Left lobe of liver (tissue), 2 donors: ENCODE measurements around the gene SLC7A9. TPM values are rescaled to one million over a fixed set of nuclear protein-coding genes. Genes with fewer than 3 reads are reported as not detected.
A peak's percentile ranks its signal among the peaks of the same experiment; 100 is the strongest.
"Not testable (repeated sequence)": the region's sequence is repeated elsewhere in the genome, so short reads cannot be mapped to it uniquely, and the experiment has no call there.

Experiments
- ATAC-seq: fragments of 200-7000 bp; cut with Tn5 transposase; one replicate; pipeline ENCODE4 v1.9.1; 2020; ENCODE audit warnings: mild to moderate bottlenecking, moderate library complexity
- DNase-seq: peaks from one replicate; pipeline ENCODE4 v3.0.0-alpha.2; 2020; ENCODE audit warnings: low spot score
- total RNA-seq: library from RNA; stranded (reverse); gene quantifications from one replicate; pipeline ENCODE4 v1.2.1, GENCODE V29; 2021
- donor health status: DM: no; HTN: no; CAD: no; lungs with moderate emphysema.
- donor health status: DM: no; HTN: yes; CAD: no.

The SLC7A9 gene
- total RNA-seq, 1 donor from 2014 or later: 11.4 TPM

DNA sequence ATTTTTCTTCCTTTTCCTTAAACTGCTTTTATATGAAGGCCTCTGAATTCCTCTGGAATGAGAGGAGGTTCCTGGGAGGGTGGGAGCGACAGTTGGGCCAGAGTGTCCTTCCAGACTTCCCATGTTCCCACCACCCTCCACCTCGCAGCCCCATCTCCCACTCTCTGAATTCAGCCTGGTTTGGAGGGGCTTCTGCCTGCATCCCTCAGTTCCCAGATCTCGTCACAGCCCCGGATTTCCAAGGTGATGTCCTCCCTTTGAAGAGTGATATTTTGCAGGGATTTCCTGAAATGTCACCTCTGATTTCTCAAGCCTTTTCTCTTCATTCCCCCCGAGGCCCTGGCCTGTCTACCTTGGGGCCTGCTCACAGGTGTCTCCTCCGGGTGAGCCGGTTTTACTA, 16.7 kb upstream of the SLC7A9 start:
- ATAC-seq (no peak), DNase-seq (peak; percentile 28)

DNA sequence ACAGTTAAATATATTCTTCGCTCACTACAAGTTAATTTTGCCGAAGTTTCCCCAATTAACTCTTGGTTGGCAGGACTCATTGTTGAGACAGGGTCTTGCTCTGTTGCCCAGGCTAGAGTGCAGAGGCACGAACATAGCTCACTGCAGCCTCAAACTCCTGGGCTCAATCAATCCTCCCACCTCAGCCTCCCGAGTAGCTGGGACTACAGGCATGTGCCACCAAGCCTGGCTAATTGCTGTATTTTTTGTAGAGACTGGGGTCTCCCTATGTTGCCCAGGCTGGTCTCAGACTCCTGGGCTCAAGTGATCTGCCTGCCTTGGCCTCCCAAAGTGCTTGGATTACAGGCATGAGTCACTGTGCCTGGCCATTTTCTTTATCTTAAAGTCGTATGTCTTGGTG, 15.7 kb upstream of the SLC7A9 start:
- not testable (repeated sequence) for ATAC-seq

DNA sequence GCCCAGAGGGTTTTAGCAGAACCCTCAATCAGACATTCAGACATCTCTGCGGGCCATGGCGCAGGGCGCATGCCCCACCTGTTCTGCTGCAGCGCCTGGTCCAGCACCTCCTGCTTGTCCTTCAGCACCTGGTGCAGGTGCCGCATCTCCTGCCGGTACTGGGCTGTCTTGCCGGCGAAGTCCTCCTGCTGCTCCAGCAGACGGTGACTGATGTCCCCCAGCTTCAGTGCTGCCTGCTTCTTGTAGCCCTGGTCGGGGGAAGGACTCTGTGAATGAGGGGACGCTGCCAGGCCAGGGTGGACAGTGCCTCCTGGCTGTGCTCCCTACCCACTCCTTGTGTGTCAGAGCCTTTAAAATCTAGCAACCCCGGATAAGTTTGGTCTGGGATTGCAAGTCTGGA, 12.2 kb upstream of the SLC7A9 start:
- peak; percentile 34 for DNase-seq

More for the DNA sequence above, 15.7 kb upstream of the SLC7A9 start:
- peak; percentile 19 for DNase-seq

DNA sequence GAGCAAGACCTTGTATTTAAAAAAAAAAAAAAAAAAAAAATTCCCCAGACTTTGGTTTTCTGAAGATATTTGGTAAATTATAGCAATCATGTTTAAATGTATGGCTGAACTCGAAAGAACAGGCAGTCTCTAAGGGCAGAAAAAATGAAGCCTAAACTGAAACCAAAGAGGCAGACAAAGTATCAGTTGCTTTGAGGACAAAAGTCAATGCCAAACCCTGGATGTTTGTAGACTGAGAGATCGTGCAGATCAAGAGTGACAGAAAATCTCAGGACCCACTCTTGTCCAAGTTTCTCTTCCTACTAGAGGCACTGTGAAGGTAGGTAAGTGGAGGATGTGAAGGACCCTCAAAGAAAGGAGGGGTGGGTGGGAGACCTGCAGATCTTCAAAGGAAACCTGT, 11.1 kb upstream of the SLC7A9 start:
- DNase-seq (no peak), ATAC-seq (peak; percentile 71)

More for the DNA sequence above, 12.2 kb upstream of the SLC7A9 start:
- no peak for ATAC-seq

DNA sequence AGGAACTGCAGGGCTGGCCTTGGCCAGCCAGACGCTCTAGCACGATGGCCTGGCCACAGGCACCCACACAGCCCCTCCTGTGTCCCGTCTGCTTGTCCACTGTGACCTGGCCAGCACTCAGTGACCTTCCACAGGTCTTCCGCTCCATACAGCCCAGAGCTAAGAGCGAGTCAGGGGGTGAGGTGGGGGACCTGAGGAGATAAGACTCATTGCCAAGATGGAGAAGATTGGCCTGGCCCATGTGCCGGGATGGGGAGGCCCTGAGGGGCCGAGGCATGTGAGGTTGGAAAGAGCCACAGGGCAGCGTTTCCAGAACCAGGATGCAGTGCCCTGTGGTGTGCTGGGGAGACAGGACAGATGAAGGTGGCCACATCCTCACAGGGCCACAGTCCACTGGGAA, 10.2 kb upstream of the SLC7A9 start:
- no peak for ATAC-seq
- peak; percentile 35 for DNase-seq

DNA sequence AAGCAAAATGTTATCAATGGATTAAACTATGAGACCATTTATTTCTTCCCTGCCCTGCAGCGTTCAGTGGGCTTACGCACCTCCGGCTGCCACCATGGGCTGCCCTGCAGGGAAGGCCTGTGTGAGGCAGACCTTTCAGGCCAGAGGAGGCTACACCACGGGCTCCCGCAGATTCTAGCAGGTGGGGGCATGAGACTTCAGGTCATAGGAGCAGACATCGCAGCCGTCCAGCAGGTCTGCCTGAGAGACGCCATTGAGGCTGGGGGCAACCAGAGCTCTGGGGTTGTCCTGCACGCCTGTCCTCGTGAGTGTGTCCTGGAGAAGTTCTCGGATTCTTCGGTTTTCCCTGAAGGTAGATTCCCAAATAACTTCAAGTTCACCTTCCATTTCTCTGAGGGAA, 9.4 kb upstream of the SLC7A9 start:
- DNase-seq (peak; percentile 31), ATAC-seq (no peak)

DNA sequence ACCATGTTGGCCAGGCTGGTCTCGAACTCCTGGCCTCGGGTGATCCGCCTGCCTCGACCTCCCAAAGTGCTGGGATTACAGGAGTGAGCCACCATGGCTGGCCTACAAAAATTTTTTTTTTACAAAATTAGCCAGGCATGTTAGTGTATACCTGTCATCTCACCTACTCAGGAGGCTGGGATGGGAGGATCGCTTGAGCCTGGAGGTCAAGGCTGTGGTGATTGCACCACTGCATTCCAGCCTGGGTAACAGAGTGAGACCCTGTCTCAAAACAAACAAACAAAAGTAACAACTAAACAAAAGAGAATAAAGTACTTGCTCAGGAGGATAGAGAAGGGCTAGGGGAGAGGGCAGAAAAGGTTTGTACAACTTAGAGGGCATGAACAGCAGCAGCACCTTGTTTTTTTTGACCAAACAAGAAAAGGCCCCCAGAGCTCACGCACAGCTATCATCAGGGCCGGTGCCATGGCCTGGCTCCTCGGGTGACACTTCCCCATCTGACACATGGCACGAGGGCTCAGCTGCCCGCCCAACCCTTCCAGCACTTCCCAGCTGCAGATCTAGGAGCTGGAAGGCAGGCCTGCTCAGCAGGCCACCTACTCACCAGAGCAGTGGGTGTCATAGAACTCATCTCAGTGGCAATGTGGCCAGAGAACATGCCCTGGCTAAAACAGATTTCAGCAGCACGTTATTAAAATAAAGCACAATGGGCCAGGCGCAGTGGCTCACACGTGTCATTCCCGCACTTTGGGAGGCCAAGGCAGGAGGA, 8.6 kb upstream of the SLC7A9 start:
- DNase-seq (peak; percentile 21), ATAC-seq (no peak)

DNA sequence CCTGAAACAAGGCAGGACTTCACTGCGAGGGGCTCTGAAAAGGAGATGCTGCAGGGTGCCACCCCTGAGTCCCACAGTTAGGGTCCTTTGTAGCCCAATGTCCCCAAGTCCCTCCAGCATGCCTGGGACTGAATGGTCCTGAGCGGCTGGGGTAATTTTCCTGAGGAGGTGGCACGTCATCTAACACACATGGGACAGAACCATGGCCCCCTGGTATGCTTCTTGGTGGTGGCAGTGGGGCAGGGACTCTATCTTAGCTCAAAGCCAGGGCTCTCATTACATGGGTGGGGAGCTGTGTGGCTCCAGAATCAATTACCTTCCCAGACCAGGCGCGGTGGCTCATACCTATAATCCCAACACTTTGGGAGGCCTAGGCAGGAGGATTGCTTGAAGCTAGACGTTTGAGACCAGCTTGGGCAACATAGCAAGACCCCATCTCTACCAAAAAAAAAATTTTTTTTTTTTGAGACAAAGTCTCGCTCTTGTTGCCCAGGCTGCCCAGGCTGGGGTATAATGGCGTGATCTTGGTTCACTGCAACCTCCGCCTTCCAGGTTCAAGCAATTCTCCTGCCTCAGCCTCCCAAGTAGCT, 7.9 kb upstream of the SLC7A9 start:
- DNase-seq (peak; percentile 12), ATAC-seq (no peak)

DNA sequence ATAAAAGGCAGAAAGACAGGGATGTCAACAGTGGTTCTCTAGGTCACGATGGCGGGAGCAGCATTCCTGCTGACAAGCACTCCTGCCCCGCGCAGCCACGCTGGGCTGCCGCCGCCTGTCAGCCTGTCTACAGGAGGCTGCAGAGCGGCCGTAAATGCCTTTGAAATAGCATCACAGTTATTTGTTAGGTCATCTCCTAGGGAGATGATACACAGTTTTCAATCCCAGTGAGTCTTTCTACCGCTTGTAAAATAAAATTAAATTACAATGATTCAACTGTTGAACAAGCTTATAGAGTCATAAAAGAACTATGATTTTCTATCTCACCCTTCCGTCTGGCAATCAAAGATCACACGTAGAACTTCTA, 7.3 kb upstream of the SLC7A9 start:
- DNase-seq: peak; percentile 15
- no peak for ATAC-seq

DNA sequence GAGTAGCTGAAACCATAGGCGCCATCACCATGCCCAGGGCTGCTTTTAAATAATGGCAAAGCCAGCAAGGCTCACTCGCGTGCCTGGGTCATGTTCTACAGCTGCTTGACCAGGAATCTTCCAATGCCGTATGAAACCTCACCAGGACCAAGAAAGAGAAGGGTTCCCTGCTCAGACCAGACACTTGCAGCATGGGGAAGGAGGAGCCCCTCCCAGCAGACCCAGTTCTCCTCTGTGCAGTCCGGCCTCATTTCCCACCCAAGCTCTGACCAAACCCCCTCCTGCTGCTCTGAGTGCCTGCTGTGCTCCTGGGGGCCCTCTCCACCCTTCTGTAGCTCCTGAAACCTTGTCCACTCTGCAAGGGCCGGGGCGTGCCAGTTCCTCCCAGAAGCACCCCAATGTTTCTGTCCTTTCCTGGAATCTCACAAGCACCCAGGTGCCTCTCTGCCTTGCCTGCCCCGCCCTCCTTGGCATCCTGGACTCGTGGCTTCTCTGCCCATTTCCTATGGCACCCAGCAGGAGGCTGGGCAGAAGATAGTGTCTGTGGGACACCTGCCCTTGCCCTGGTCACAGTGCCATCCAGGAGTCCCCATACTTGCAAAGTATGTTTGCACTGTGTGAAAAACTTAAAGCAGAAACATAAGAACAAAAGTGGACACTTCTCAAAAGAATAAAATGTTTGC, 6.8 kb upstream of the SLC7A9 start:
- ATAC-seq (no peak), DNase-seq (peak; percentile 31)

DNA sequence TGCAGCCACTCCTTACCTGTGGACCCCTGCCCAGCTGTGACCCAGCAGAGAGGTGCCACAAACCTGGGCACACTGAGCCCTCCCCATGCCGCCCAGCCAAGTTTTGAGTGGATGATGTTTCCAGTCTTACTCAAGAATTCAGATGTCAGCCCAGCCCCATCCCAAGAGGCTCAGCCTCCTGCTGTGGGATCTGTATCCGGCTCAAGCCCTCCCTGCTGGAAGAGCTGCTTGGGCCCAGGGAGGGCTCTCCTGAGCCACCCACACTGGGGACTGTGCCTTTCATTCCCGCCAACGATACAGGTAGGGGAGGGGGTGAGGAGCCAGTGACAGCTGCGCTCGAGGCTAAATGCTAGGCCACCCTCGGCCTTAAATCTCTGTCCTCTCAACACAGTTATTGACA, 5.9 kb upstream of the SLC7A9 start:
- ATAC-seq: no peak
- peak; percentile 30 for DNase-seq

DNA sequence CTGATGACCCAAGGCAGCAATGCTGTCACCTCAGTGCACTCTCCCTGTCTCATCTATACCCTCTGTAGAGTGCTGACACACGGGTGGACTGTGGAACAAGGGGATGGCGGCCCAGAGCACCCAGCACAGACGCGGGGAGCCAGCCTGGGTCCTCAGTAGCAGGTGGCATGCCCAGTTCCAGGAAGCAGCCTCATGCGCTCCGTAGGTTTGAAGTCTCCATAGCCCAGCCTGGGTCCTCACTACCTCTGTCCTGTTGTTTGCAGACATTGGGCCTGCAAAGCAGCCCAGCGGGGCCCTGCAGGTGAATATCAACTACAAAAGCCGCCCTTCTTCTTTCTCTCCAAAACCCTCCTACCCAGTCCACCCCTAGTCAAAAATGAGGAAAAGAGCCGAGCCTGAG, 5.0 kb upstream of the SLC7A9 start:
- ATAC-seq: no peak
- DNase-seq: peak; percentile 32

DNA sequence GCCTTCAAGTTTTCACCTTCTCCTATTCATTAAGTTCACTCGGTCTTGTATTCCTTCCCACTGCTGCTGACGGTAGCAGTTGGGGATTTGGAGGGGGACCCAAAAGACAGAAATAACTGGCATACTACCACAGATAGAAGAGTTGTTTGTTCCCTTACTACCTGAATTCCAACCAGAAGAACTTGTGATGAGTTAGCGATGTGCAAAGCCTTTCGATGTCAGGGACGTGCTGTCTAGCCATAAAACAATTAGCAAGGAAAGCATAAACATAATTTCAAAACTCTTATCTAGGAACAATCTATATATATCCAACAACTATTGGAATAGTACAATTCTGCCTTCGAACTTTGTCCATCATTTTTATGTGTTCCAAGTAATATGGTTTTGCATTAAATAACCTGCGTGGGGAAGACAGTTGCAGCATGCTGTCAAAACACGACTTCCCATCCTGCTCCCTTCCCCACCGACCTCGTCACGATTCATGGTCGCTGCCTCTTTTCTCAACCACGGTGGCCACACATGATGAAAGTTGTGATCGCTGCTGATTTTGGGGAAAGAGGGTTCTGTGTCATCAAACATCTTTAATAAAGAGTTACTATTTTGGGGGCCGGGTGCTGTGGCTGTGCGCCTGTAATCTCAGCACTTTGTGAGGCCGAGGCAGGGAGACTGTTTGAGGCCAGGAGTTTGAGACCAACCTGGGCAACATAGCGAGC, 3.8 kb upstream of the SLC7A9 start:
- ATAC-seq: no peak
- no peak for DNase-seq

DNA sequence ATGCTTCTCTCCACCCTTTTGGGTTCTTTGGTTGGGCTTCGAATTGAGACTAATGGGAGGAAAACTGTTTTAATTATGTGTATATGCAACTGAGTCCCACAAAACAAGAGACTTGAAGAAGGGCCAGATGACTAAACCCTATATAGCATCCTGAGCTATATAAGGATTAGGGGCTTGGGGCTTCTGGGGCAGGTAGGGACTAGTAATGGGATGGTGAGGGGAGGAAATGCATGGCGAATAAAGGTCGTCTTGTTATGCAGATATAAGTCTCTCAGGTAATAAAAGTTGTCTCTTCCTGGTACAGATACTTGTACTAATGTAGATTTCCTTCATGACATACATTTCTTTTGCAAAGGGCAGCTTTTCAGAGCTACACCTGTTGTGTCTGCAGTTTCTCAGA, 2.8 kb upstream of the SLC7A9 start:
- DNase-seq (no peak), ATAC-seq (no peak)

DNA sequence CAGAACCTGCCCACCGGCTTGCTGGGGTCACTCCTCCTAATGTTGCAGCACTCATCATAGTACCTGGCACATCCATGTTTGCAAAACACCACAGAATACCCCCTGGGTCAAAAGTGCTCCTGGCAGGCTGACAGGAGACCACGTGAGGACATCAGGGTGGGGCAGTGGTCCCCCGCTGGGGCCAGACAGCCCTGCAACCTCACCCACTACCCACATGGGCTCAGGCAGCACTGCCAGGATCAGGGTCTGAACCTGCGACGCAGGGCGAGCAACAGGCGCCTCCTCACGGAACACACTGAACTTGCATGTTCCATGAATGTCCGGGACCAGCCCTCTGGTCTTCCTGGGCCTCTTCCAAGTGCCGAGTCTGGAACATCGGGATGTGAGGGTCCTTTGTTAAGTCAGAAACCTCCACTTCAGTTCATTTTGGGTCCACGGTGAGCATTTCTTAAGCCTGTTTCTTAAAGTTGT, 1.4 kb upstream of the SLC7A9 start:
- ATAC-seq (no peak), DNase-seq (peak; percentile 47)

DNA sequence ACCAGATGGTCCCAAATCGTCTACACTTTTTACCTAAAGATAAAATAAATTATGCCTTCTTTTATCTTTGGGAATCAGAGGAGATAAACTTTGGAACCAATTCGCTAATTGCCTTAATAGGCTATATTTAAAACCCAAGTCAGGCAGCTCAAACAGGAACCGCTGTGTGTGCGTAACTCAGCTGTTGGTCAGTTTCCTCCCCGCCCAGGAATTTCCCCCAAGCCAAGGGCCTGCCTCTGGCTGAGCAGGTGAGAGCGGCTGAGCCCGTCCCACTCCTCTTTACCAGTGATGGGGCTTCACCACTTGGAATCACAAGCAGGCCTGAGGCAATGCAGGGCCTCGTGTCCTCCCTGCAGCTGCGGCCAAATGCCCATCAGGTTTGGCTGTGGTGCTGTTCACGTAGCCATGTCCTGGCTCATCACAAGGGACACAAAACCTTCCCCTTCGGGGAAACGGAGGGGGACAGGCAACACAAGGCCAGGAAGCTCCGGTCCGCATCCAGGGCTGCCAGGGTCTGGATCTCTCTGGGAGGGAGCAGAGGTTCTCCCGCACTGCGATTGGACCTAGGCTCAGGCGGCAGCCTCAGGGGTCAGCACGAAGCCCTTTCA, 503 bp upstream of the SLC7A9 start:
- ATAC-seq (peak; percentile 74), DNase-seq (peak; percentile 72)

DNA sequence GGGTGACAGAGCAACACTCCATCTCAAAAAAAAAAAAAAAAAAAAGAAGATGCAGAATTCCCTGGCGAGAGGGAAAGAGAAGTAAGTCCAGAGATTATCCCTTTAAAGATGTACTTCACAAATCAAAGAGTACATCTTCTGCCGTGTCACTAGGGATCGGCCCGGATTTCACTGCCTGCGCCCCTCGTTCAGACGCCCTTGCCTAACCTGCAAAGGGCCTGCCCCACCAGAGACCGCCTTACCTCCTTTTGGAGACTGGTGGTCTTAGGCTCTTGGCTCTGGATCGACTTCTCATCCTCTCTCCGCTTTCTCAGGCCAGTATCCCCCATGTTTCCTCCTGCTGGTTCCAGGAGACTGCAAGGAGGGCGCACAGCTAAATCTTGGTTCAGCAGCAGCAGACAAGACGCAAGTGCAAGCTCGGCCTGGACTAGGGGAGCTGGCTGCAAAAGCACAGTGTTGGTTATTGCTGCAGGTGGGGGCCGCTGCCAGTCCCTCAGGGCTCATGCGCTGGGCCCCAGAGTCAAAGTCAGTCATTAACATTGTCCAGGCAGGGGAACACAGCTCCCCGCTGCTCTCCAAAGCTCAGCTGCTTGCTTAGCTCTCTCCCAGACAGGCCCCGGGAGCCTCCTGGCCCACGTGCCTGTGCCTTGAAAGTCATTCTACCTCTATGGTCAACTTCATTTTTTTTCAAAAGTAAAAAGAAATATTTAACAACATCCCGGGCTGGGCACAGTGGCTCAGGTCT, 1.2 kb downstream of the SLC7A9 start:
- ATAC-seq: no peak
- no peak for DNase-seq

DNA sequence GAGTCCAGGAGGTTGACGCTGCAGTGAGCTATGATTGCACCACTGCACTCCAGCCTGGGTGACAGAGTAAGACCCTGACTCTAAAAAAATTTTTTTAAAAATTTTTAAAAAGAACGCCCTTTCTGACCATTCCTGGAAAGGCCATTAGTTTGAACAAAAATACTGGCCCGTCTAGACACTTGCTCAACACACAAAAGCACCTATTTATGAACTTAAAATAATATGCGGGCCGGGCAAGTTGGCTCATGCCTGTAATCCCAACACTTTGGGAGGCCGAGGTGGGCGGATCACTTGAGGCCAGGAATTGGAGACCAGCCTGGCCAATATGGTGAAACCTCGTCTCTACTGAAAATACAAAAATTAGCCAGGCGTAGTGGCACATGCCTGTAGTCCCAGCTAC, 2.1 kb downstream of the SLC7A9 start:
- not testable (repeated sequence) for ATAC-seq, DNase-seq

DNA sequence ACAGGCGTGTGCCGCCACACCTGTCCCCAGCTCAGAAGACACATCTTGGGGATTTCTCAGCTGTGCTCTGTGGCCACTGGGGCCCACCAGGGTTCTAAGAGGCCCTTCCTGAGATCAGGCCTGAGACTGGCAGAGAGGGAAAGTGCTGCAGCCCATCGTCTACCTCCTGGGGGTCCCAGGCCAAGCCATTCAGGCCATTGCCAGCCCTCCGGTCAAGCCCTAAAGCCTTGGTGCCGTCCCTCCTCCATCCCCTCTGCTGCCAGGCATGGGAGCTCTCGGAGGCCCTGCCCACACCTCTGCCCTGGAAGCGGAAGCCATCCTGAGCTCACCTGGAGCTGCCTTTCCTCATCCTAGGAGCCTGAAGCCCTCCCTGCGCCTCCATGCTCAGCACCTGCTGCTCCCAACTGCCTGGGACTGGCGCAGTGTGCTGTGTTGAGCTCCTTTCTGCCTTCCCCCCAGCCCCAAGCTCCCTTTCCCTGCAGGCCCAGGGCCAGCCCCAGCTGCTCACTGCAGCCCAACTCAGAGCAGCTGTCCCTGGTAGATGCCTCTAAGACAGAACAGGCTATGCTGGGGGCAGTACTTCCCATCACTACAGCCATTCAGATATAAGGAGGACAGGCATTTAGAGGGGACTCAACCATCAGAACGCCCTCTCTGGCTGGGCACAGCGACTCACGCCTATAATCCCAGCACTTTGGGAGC, 2.9 kb downstream of the SLC7A9 start:
- ATAC-seq: no peak
- DNase-seq: no peak

DNA sequence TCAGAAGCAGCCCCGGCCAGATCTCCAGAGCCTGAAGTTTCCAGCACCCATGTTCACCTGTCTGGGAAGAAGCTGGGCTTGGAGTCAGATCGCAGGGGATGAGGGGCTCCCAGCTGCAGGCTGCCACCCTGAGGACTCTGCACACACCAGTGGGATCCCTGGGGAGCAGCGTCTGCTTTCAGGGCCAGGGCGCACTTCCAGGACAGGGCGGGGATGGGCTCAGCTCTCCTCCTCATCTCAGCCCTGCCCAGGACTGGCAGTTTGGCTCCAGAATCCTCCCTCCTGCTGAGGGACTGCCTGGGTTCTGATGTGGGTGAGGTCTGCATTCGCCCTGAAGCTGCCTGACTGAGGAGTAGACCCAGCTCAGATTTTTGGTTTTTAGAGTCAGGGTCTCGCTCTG, 3.5 kb downstream of the SLC7A9 start:
- ATAC-seq: no peak
- DNase-seq: no peak
